Trophoblast cell (in vitro differentiated cells and primary cell): ENCODE data around the gene MAST4.

Experiments used
- DNase-seq, 2 donors: peaks; one replicate each; pipeline ENCODE4 v3.0.0-alpha.2; 2016
- H2AFZ ChIP-seq: 2 replicates; pipeline ENCODE4 v1.6.1; 2013; ENCODE audit warnings: low read length, moderate library complexity, mild to moderate bottlenecking; ENCODE audit not compliant: insufficient read depth, poor library complexity
- H2AK5ac ChIP-seq: 2 replicates; pipeline ENCODE4 v1.6.1; 2013; ENCODE audit warnings: mild to moderate bottlenecking, low read length
- H2BK120ac ChIP-seq: 2 replicates; pipeline ENCODE4 v1.6.1; 2013; ENCODE audit warnings: low read length, mild to moderate bottlenecking, moderate library complexity; ENCODE audit not compliant: insufficient read depth, poor library complexity
- H2BK12ac ChIP-seq: 2 replicates; pipeline ENCODE4 v1.6.1; 2013; ENCODE audit warnings: mild to moderate bottlenecking, low read length, moderate library complexity
- H2BK5ac ChIP-seq: 2 replicates; pipeline ENCODE4 v1.6.1; 2013; ENCODE audit warnings: low read length, low read depth, moderate library complexity, mild to moderate bottlenecking; ENCODE audit not compliant: poor library complexity
- H3K14ac ChIP-seq: 2 replicates; pipeline ENCODE4 v1.6.1; 2013; ENCODE audit warnings: mild to moderate bottlenecking, low read length
- H3K18ac ChIP-seq: 2 replicates; pipeline ENCODE4 v1.6.1; 2013; ENCODE audit warnings: mild to moderate bottlenecking, low read length
- H3K23ac ChIP-seq: 2 replicates; pipeline ENCODE4 v1.6.1; 2013; ENCODE audit warnings: low read length
- H3K27ac ChIP-seq: 2 replicates; pipeline ENCODE4 v1.5.1; 2013; ENCODE audit warnings: low read depth, mild to moderate bottlenecking, inconsistent platforms, low read length, moderate library complexity
- H3K27me3 ChIP-seq: 2 replicates; pipeline ENCODE4 v1.6.1; 2013; ENCODE audit warnings: inconsistent platforms, mild to moderate bottlenecking, low read length, moderate library complexity; ENCODE audit not compliant: insufficient read depth
- H3K36me3 ChIP-seq, 2 experiments: 1 replicate in 1 of 2; 2 replicates in 1 of 2; pipeline ENCODE4 v1.6.1; 2013; ENCODE audit warnings: low read length in 2 of 2, mild to moderate bottlenecking in 2 of 2, moderate library complexity in 1 of 2; ENCODE audit not compliant: insufficient read depth in 2 of 2, control insufficient read depth in 1 of 2
- H3K4ac ChIP-seq: 2 replicates; pipeline ENCODE4 v1.6.1; 2013; ENCODE audit warnings: low read depth, mild to moderate bottlenecking, low read length, moderate library complexity
- H3K4me1 ChIP-seq, 2 experiments: 1 replicate in 1 of 2; 2 replicates in 1 of 2; pipeline ENCODE4 v1.6.1; 2013; ENCODE audit warnings: low read length in 2 of 2, mild to moderate bottlenecking in 2 of 2, moderate library complexity in 1 of 2; ENCODE audit not compliant: insufficient read depth in 2 of 2, control insufficient read depth in 1 of 2
- H3K4me2 ChIP-seq: 2 replicates; pipeline ENCODE4 v1.6.1; 2013; ENCODE audit warnings: inconsistent platforms, mild to moderate bottlenecking, low read length, moderate library complexity
- H3K4me3 ChIP-seq: 2 replicates; pipeline ENCODE4 v1.5.1; 2013; ENCODE audit warnings: mild to moderate bottlenecking, low read depth, low read length, inconsistent platforms
- H3K79me1 ChIP-seq: one replicate; pipeline ENCODE4 v1.6.1; 2013; ENCODE audit warnings: low read length
- H3K79me2 ChIP-seq: 2 replicates; pipeline ENCODE4 v1.6.1; 2013; ENCODE audit warnings: low read length, mild to moderate bottlenecking; ENCODE audit not compliant: control insufficient read depth, insufficient read depth, poor library complexity
- H3K9ac ChIP-seq: 2 replicates; pipeline ENCODE4 v1.6.1; 2013; ENCODE audit warnings: mild to moderate bottlenecking, low read length
- H3K9me3 ChIP-seq: 2 replicates; pipeline ENCODE4 v1.6.1; 2013; ENCODE audit warnings: low read depth, mild to moderate bottlenecking, control low read depth, inconsistent platforms, low read length; ENCODE audit not compliant: insufficient read depth
- H4K12ac ChIP-seq: 2 replicates; pipeline ENCODE4 v1.6.1; 2013; ENCODE audit warnings: low read depth, mild to moderate bottlenecking, low read length, moderate library complexity
- H4K8ac ChIP-seq: 2 replicates; pipeline ENCODE4 v1.6.1; 2013; ENCODE audit warnings: low read depth, mild to moderate bottlenecking, low read length, moderate library complexity
- H4K91ac ChIP-seq: one replicate; pipeline ENCODE4 v1.6.1; 2013; ENCODE audit warnings: low read depth, mild to moderate bottlenecking, low read length, moderate library complexity
- WGBS: extraction: QIAGEN DNeasy Blood & Tissue Kit; methylation state at CpG from one replicate; pipeline ENCODE4 v1.1.7; 2013; ENCODE audit warnings: missing lambda C conversion rate; ENCODE audit not compliant: insufficient read length, insufficient coverage; ENCODE audit errors: extremely low coverage; 5-methylcytosine and 5-hydroxymethylcytosine counted together

Gene MAST4

DNA sequence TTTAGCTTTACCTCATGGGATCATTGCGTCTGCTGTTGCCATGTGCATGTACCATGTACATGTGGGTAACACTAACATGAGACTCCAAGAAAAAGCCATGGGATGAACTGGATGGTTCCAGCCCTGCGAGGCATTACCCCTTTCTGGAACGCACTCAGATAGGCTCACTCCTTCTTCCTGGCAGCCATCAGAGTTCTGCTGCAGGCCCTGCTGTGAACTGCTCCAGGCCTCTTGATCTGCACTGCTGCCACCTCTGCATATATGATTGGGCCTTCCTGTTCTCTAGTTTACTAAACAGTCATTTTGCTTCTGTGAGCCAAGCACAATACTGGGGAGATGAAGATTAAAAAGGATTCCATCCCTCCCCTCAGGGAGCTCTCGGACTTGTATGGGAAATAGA is 379.9 kb downstream of the MAST4 start:
- Histone ChIP-seq H4K91ac (no peak overlapping the region), H2BK120ac (no peak overlapping the region), H3K14ac (no peak overlapping the region), H4K12ac (no peak overlapping the region), H3K4me2 (no peak overlapping the region), H4K8ac (no peak overlapping the region), H3K9me3 (no peaks in the 10 kb centered on the region), H3K79me1 (no peaks in the 10 kb centered on the region), H2BK12ac (no peak overlapping the region), H3K4me1 (no peaks in the 10 kb centered on the region), H2AK5ac (no peak overlapping the region), H3K9ac (no peak overlapping the region), H3K79me2 (no peaks in the 10 kb centered on the region), H2AFZ (no peak overlapping the region), H3K18ac (no peak overlapping the region), H2BK5ac (no peak overlapping the region), H3K27me3 (no peaks in the 10 kb centered on the region), H3K4ac (no peak overlapping the region), H3K36me3 (no peaks in the 10 kb centered on the region), H3K4me3 (no peak overlapping the region), H3K27ac (no peak overlapping the region), H3K23ac (no peak overlapping the region)
- WGBS, result no CpG with 5 or more reads among the region's 4 CpGs
- DNase-seq, result no peak

DNA sequence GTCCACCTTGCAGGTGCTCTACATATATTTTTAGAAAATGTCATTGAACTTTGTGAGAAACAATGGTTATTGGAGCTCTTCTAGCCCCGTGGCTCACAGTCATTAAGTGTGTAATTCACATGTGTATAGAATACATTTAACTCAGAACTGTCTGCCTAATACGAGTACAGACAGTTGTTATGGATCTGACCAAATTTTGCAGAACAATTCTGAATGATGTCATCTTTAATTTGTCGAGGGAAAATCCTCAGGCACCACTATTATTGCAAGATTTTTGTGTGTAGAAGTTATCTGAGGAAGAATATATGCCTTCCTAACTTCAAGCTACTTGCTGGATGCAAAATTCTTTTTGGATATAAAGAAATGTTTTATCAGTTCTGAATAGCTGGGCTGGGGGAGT is 383.5 kb downstream of the MAST4 start:
- no peaks in the 10 kb centered on the region for H3K9me3 ChIP-seq
- WGBS, result no CpG with 5 or more reads among the region's 3 CpGs
- no peak overlapping the region for H2BK120ac ChIP-seq
- no peak overlapping the region for H4K91ac ChIP-seq
- no peak overlapping the region for H3K14ac ChIP-seq
- H3K36me3 ChIP-seq, result no peaks in the 10 kb centered on the region
- no peak overlapping the region for H2BK12ac ChIP-seq
- no peaks in the 10 kb centered on the region for H3K79me1 ChIP-seq
- no peaks in the 10 kb centered on the region for H3K27me3 ChIP-seq
- H3K9ac ChIP-seq, result no peak overlapping the region
- no peak overlapping the region for H2AK5ac ChIP-seq
- no peak overlapping the region for H4K12ac ChIP-seq
- H3K23ac ChIP-seq, result no peak overlapping the region
- no peak overlapping the region for H3K27ac ChIP-seq
- H3K4ac ChIP-seq, result no peak overlapping the region
- no peak for DNase-seq
- H4K8ac ChIP-seq, result no peak overlapping the region
- no peak overlapping the region for H2BK5ac ChIP-seq
- no peak overlapping the region for H3K4me2 ChIP-seq
- H3K4me1 ChIP-seq, result no peaks in the 10 kb centered on the region
- H3K79me2 ChIP-seq, result no peaks in the 10 kb centered on the region
- no peak overlapping the region for H3K18ac ChIP-seq
- H2AFZ ChIP-seq, result no peak overlapping the region
- no peak overlapping the region for H3K4me3 ChIP-seq

GRCh38 chr5:66981266-66982055 is 385.3 kb downstream of the MAST4 start:
- no peak overlapping the region for H3K4me2 ChIP-seq
- H3K4ac ChIP-seq, result no peak overlapping the region
- H3K27me3 ChIP-seq, result no peaks in the 10 kb centered on the region
- H3K4me3 ChIP-seq, result no peak overlapping the region
- no peak overlapping the region for H3K18ac ChIP-seq
- no CpG with 5 or more reads among the region's 5 CpGs for WGBS
- no peak overlapping the region for H3K23ac ChIP-seq
- H3K4me1 ChIP-seq, result no peaks in the 10 kb centered on the region
- H2AK5ac ChIP-seq, result no peak overlapping the region
- no peak overlapping the region for H4K12ac ChIP-seq
- no peak overlapping the region for H4K91ac ChIP-seq
- H3K9ac ChIP-seq, result no peak overlapping the region
- no peak overlapping the region for H2BK5ac ChIP-seq
- no peaks in the 10 kb centered on the region for H3K79me2 ChIP-seq
- no peak for DNase-seq
- H2BK120ac ChIP-seq, result no peak overlapping the region
- no peaks in the 10 kb centered on the region for H3K36me3 ChIP-seq
- H3K79me1 ChIP-seq, result no peaks in the 10 kb centered on the region
- H4K8ac ChIP-seq, result no peak overlapping the region
- no peak overlapping the region for H2BK12ac ChIP-seq
- H3K9me3 ChIP-seq, result no peaks in the 10 kb centered on the region
- no peak overlapping the region for H3K27ac ChIP-seq
- H3K14ac ChIP-seq, result no peak overlapping the region
- no peak overlapping the region for H2AFZ ChIP-seq

DNA sequence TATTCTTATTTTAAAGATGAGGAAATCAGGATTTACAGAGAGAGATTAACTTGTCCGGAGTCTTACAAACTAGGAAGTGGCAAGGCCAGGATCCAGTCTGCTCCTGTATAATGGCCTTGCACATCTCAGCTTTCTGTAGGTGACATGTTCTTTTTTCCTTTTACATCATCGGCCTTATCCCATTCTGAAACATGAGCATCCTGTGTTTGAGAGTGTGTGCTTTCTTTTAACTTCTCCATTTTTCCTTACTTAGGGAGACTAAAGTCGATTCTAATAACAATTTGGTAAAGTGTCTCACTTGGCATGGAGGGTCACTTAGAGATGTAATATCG is 385.8 kb downstream of the MAST4 start:
- Histone ChIP-seq H4K8ac (no peak overlapping the region), H2BK12ac (no peak overlapping the region), H3K23ac (no peak overlapping the region), H3K36me3 (no peaks in the 10 kb centered on the region), H3K9ac (no peak overlapping the region), H2BK5ac (no peak overlapping the region), H3K4ac (no peak overlapping the region), H3K4me3 (no peak overlapping the region), H3K18ac (no peak overlapping the region), H4K91ac (no peak overlapping the region), H3K9me3 (no peaks in the 10 kb centered on the region), H3K27me3 (no peaks in the 10 kb centered on the region), H2AFZ (no peak overlapping the region), H3K4me2 (no peak overlapping the region), H3K4me1 (no peaks in the 10 kb centered on the region), H3K14ac (no peak overlapping the region), H3K79me1 (no peaks in the 10 kb centered on the region), H4K12ac (no peak overlapping the region), H3K27ac (no peak overlapping the region), H3K79me2 (no peaks in the 10 kb centered on the region), H2BK120ac (no peak overlapping the region), H2AK5ac (no peak overlapping the region)
- no CpG with 5 or more reads among the region's 4 CpGs for WGBS
- DNase-seq, result no peak
